Measurements from ENCODE around the gene COL4A3.
A peak's percentile ranks its signal among the peaks of the same experiment; 100 is the strongest.

The COL4A3 gene

DNA sequence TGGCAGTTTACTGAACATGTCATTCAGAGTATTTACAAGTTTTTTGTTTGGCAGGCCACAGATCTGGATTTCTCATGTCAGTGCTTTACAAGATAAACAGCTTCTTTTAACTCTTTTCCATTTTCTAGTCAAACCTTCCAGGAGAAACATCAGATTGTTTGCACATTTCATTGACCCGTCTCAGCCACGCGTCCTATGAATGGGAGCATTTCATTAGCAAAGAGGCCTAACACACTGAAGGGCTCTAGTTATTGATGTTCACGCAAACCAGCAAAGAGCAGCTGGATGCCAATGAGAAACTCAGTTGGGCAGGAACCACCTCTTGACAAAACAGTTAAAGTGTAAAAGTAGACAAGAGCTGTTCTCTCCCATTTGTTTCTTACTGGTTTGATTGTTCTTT, 131.4 kb downstream of the COL4A3 start:
- DNase-seq (ENCODE audit: low read depth), result no peak

DNA sequence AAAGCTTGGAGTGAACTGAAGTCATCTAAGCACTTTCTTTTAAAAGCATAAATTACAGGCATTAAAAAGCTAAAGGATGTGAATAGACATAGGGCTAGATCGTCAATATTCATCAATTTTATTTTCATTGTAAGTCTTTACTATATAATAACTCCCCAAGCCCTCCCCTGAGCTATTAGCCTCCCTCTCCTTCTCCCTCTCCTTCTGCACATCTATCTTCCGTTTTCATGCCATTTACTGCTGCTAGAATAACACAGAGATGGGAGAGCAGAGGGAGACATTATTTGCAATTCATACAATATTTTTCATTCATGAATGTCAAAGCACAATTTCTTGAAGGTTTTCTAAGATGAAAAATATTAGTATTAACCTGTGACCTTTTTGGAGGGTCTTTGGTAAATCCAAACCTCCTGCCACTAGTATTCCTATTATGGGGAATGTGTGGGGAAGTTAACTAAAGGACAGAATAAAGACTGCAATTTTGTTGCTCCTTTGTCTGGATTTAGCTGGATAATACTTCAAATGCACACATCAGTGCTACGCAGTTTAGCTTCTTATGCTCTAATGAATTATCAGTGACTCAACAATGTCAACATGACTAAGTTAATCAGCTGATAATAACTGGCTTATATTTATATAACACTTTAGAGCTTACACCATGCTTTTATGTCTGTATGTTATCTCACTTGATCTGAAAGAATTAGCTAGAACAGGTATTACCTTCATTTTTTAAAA, 132.4 kb downstream of the COL4A3 start:
- no peak for DNase-seq (ENCODE audit: low read depth)

DNA sequence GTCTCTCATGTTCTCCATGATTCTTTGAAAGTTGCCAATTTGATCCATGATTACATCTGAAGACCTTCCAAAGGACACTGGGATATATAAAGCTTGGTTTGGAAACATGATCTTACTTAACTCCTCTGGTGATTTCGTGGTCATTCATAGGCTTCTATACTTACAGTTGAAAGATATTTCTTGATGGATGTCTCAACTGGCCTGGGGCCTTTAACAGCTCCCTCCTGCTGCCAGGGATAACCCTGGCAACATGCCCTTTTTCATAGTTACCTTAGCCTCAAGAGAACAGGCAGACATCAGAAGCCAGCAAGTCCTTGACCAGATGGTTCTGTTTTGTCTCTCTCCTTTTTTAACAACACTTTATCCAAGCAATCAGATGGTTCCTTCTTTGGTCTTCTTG, 137.1 kb downstream of the COL4A3 start:
- DNase-seq (ENCODE audit: low read depth), result no peak

DNA sequence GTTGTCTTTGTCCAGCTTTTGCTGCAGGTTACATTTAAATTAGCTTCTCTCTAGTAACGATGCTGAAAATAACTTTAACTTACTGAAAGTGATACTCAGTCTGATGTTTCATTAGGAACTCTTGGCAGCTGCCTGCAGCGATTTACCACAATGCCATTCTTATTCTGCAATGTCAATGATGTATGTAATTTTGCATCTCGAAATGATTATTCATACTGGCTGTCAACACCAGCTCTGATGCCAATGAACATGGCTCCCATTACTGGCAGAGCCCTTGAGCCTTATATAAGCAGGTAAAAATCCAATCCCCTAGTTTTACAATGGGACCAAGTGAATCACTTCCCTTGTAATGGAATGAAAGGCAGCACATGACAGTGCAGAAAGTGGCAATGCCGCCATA, 144.4 kb downstream of the COL4A3 start:
- no peak for DNase-seq (ENCODE audit: low read depth)

DNA sequence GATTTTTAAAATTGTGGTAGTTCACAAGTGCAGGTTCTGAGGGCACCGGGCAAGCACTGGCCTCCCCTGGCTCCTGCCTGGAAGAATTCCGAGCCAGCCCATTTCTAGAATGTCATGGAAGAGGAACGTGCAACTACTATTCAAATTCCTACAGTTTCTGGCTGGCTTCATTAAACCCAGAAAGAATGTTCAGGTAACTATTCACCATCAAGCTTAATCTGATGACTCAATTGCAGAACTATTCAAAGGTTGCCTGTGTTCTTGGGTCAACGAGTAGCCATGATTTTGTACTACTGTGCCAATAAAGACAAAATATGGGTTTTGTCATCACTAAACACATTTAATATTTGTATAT, 146.3 kb downstream of the COL4A3 start:
- no peak for DNase-seq (ENCODE audit: low read depth)

DNA sequence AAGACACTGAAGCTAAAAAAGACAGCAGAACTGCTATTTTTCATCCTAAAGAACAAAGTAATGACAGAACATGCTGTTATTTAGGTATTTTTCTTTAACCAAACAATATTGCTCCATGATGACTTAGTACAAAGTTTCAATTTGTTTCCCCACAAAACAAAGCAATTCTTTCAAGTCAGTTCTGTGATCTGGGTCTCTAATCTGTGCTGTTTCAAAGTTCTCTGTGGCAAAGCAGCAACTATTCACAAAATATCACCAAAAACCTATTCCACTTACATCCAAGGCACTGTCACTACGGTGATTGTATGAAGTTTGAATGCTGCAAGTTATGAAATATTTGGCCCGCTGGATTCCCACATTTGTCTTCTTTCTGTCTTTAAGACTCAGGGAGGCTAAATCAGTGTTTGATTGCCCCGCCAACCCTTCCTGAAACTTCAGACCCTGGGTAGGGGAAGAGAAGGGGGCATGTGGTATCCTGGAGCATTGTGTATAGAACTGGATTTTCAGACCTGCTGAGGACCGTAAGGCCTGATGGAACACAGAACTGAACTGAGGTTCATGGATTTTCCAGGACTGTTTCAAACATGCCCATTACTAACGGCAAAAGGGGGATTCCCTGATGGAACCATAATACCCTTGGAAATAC, 147.6 kb downstream of the COL4A3 start:
- DNase-seq (ENCODE audit: low read depth), result no peak

DNA sequence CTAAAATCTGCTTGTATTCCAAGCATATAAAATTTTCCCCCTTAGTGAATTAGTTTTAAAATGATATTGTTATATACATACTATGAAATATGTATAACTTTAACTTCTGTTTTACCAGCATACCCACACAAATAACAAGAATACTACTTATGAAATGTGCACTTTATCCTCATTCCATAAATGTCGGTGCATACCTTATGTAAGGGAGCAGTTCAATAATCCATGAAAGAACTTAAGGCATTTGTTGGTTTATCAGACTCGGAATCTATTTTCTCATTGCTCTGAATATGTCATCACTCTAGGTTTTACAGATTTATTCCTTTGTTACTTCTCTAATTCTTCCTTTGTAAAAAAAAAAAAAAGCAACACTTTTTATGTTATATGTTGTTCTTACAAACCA, 148.2 kb downstream of the COL4A3 start:
- DNase-seq (ENCODE audit: low read depth), result no peak

DNA sequence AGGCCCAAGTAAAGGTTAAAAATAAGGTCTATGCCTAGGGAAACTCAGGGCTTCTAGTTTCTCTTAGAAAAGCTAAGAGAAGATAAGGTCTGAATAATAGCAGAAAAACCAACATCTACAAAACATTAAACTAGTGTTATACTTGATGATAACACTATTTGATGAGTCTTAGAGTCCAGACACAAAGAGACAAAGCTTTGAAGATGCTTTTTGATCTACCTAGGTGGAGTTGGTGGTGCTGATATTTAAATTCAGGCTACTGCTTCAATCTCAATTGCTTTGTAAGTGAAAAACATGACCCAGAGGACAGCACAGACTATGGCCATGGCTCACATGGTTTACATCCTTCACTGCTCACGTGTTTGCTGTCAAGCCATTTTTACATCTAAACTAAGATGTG, 148.9 kb downstream of the COL4A3 start:
- DNase-seq (ENCODE audit: low read depth), result no peak

DNA sequence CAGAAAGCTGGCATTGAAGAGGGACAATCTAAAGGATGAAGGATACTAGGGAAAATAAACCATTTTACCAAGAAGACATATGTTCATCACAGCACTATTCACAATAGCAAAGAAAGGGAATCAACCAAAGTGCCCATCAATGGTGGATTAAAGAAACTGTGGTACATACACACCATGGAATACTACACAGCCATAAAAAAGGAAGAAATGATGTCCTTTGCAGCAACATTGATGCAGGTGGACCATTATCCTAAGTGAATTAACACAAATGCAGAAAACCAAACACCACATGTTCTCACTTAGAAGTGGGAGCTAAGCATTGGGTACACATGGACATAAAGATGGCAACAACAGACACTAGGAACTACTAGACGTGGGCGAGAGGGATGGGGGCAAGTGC, 153.4 kb downstream of the COL4A3 start:
- DNase-seq (ENCODE audit: low read depth), result no peak

DNA sequence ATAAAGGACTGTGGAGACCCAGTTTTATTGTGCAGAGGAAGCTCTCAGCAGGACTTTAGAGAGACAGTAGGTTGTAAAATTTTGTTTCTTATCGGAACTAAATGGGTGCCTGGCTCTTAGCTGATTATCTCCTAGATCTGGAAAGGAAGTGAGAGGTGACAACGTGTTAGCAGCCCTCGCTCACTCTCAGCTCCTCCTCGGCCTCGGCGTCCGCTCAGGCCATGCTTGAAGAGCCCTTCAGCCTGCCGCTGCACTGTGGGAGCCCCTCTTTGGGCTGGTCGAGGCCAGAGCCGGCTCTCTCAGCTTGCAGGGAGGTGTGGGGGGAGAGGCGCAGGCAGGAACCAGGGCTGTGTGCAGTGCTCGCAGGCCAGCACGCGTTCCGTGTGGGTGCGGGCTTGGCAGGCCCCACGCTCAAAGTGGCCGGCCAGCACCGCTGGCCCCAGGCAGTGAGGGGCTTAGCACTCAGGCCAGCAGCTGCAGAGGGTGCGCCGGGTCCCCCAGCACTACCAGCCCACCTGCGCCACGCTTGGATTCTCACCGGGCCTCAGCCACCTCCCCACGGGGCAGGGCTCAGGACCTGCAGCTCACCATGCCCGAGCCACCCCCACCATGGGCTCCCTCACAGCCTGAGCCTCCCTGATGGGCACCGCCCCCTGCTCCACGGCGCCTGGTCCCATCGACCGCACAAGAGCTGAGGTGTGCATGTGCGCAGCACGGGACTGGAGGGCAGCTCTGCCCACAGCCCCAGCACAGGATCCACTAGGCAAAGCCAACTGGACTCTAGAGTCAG, 156.1 kb downstream of the COL4A3 start:
- no peak for DNase-seq (ENCODE audit: low read depth)

DNA sequence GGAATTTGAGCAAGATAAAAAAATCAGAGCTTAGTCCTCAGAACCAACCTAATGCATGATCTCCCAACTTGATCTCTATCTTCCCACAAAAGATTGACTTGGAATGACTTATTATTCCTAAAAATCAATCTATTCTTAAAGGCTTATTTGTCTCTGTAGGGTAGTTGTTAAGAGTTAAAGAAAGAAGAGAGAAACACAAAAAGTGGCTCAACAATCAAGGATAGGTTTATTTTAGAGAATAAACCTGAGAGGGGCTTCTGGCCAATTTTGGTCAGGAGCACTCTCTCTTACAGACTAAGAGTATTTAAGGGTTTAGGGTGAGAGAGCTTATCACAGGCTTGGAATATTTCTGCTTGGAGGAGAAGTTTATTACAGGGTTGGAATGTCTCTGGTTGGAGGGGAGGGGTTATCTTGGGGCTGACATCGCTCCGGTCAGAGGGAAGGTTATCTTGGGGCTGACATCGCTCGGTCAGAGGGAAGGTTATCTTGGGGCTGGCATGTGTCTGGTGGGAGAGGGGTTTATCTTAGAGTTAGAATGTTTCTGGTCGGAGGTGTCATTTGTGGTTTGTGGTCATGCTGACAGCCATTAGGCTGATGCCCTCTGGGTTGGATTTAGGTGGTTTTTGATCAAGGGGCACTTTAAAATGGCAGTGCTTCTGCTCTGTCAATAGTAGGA, 158.2 kb downstream of the COL4A3 start:
- no peak for DNase-seq (ENCODE audit: low read depth)

DNA sequence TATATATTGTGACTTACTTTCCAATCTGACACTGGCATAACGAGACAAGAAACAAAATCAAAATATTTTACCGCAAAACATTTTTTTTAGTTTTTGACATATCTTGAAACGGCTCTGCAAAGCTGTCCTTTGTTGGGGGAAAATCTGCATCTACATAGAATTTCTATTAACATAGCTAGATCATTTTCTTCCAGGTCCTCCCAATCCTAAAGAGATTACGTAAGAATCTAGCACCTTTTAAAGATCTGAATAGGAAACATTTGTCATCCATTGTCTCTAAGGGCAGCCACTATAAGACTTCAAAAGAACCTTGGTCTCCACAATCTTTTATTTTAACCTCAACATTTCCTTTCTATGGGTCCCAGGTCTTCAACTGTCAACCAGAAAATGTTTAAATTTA, 159.4 kb downstream of the COL4A3 start:
- no peak for DNase-seq (ENCODE audit: low read depth)

DNA sequence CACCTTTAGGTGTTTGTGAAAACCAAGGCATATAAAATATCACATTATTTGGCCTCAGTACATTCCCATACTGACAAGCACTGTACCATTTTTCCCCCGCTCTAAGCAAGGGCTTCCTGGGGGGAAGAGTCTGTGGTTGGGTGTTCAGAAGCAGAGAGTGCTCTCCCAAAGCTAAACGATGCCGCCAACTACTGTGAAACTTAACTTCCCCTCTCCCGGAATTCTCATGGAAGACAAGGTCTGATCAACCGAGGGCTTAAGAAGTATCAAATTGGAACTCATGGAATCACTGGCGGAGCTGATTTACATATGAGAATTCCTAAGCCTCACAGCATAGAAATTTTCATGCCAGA, 160.2 kb downstream of the COL4A3 start:
- no peak for DNase-seq (ENCODE audit: low read depth)

DNA sequence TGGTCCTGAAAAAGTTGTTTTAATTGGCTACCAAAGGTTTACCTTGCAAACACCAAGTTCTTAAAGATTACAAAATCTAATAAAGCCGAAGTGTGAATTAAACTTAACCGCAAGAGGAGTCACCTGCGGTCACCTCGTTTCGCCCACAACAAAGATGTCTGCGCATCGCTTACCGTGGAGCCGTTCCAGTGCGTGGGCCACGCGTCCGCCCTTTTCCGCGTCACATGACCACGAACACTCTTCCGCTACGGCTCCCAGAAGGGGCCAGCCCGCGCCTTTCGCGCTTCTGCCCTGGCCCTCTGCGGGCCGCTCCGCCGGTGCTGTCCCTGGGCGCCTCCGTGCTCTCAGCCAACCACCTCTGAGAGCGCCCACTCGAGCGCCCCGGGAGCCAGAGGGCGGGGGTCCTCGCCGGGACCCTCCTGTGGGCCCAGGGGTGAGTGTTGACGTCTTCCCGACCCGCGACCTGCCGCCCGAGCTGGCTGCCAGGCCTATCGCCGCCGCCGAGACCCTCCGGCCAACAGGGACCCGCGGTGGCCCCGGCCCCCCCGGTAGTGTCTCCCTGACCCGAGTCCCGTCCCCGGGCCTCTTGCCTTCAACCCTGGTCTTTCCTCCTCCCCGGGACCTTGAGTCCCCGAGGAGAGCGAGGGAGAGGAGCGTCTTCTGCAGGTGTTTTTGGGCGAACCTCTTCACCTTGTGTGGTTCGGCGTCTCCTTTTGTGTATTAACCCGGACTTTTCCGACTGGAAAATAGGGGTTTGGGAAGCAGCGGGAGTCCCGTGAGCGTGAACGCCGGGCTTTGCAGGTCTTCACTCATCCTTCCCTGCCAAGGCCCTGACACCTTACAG, 160.8 kb downstream of the COL4A3 start, which contains the start of gene MFF:
TSS of gene MFF (plus strand) at position 257 of the 844 bp plus-strand sequence. CDS start 5,415 bp downstream, outside the sequence.
- DNase-seq (ENCODE audit: low read depth), result peak; percentile 91

DNA sequence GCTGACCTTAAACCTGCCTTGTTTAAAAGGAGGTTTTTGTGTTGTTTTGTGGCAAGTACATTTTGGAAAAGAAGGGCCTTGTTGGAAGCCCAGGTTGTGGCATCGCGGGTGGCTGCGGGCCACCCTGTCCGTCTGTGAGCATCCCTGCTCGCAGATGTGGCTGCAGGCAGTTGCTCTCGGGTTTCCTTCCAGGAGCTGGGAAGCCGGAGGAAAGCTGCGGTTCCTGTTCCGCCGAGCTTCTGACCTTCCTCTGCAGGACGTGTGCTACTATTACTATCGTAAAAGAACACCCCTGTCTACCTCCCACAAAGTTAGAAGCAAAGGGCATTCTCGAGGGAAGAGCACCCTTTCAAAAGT, 161.4 kb downstream of the COL4A3 start:
- DNase-seq (ENCODE audit: low read depth), result no peak

DNA sequence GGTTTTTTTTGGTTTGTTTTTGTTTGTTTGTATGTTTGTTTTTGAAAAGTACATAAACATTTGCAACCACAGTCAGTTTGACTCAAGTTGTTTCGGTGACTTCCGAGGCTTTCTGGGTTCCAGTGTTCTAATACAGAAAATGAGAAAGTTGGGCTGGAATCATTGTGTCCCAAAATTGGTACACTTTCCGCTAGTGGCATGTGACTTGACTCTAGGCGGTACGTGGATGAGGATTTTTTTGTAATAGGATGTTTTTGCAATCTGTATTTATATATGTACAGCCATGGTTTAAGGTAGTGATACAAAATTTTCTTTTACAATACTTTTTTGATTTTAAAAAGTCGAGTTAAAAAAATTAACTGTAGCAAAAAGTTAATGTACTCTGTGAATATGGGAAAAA, 162.4 kb downstream of the COL4A3 start:
- no peak for DNase-seq (ENCODE audit: low read depth)

DNA sequence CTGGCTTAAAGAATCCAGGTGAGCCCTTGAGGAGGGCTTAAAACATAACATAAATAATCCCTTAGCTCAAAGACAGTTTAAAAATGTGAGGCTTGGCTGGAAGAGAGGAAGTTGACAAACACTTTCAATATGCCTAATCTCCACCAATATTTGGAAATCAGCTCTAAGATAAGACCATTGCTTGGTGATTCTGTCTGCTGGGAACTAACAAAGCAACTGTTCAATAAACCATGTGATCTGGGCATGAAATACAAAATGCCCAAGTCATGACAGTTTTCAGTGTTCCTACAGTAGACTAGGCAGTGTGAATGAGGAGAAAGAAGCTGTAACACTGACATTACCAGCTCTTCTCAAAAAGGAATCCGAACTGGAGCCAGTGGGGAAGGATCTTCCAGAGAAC, 171.3 kb downstream of the COL4A3 start:
- no peak for DNase-seq (ENCODE audit: low read depth)

DNA sequence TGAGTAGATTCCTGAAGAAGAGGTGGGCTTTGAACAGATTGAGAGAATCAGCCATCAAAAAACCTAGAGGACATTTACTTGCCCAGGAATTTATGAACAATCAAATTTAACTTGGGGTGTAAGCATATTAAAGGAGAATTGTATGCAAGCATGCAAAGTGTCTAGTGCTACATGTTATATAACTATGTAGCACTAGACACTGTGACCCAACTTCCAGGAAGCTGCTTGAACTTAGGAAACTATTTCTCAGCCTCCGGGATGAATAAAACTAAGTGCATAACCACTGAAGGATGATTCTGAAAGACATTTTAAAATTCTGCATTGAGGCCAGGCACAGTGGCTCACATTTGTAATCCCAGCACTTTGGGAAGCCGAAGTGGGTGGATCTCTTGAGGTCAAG, 173.0 kb downstream of the COL4A3 start:
- DNase-seq (ENCODE audit: low read depth), result no peak

DNA sequence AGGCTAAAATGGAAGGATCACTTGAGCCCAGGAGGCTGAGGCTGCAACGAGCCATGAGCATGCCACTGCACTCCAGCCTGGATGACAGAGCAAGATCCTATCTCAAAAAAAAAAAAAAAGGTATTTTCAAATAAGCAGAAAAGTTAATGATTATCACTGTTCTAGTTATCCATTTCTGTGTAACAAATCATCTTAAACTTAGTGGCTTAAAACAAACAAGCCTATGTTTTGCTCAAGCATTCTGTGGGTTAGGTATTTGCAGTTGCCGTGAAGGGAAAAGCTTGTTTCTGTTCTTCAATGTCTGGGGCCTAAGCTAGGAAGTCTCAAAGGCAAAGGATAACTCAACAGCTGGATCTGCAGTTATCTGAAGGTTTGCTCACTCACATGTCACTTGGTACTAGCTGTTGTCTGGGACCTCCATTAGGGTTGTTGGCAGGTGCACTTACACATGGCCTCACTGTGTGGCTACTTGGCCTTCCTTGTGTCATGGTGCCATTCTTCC, 174.7 kb downstream of the COL4A3 start:
- no peak for DNase-seq (ENCODE audit: low read depth)

DNA sequence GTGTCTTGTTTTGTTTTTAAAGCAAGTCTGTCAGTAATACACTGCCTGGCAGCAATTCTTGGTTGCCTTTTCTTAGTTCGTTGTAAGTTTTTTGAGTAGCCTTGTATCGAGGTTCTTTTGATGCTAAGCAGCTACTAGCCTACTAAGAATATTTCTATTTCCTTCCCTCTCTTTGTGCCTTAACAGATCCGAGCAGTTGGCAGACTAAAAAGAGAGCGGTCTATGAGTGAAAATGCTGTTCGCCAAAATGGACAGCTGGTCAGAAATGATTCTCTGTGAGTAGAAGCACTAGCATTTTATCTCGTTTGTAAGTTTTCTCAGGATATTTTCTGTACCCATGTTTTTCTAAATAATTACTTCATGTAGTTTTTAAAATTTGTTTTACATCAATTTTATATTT, 175.7 kb downstream of the COL4A3 start:
- DNase-seq (ENCODE audit: low read depth), result no peak

DNA sequence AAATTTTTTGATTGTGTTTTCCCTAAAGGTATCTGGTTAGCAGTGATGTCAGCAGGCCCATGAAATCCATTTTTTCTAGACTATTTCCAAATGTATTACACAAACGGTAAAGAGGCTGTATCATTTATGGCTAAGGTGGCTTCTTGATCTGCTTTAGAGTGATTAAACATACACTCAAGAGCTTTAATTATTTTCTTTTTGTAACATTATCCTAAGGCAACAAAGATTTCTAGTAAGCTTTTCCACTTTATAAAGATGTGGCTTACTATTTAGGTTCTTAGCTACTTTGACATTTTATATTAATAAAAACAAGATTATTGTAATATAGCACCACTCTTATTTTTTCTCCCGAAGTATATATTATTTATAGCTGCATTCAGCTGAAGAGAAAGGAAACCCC, 177.1 kb downstream of the COL4A3 start:
- no peak for DNase-seq (ENCODE audit: low read depth)

DNA sequence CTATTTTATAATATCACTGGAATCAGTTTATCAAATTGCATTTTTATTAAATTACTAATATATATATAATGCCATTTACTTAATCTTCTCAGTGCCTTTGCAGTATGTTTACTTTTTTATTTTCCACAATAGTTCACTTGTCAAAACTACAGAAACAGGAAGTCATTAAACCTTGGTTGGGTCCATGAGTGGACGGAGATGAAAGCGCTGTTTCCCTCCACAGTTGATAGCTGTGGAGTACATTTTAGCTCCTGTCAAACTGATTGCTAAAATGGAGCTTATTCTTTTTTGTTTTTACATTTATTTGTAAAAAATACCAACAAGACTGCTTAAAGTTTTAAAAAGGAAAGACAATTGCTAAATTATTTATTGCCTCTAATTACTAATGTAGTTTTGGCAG, 179.8 kb downstream of the COL4A3 start:
- no peak for DNase-seq (ENCODE audit: low read depth)
